ENCODE measurements around the gene PLPP3. TPM values are rescaled to one million over a fixed set of nuclear protein-coding genes. Genes with fewer than 3 reads are reported as not detected.

Gene PLPP3
- total RNA-seq, 2 donors from 2014 or later, result 83.1 to 94.1 TPM

- Histone ChIP-seq H3K4me3 (no peak overlapping the region), H3K9me3 (no peaks in the 10 kb centered on the region), H3K36me3 (no peaks in the 10 kb centered on the region), H3K27ac (peak overlapping the region in 1 of 2 donors; percentile 18), H3K4me1 (peaks cover 0 to 60% of the 10 kb centered on the region in 2 donors), H3K27me3 (no peaks in the 10 kb centered on the region)
- DNase-seq (ENCODE audit: low spot score), result no peak
- TF ChIP-seq CTCF (IDR thresholded peaks at IDR 0.05), result no peak
These were observed 130.6 kb downstream of the PLPP3 start for GRCh38 chr1:56448529-56449300.

GRCh38 chr1:56447823-56448222 lies 131.5 kb downstream of the PLPP3 start:
- no peak for DNase-seq (ENCODE audit: low spot score)
- H3K36me3 ChIP-seq, result no peaks in the 10 kb centered on the region
- no peaks in the 10 kb centered on the region for H3K27me3 ChIP-seq
- no peak for TF ChIP-seq CTCF (IDR thresholded peaks at IDR 0.05)
- no peak overlapping the region for H3K4me3 ChIP-seq
- no peaks in the 10 kb centered on the region for H3K9me3 ChIP-seq
- H3K4me1 ChIP-seq, result peaks cover 0 to 51% of the 10 kb centered on the region in 2 donors
- peak overlapping the region; percentile 75 to 85 for H3K27ac ChIP-seq

- peak; percentile 67 for DNase-seq (ENCODE audit: low spot score)
- peaks cover 0 to 39% of the 10 kb centered on the region in 2 donors for H3K4me1 ChIP-seq
- H3K4me3 ChIP-seq, result no peak overlapping the region
- H3K9me3 ChIP-seq, result no peaks in the 10 kb centered on the region
- no peaks in the 10 kb centered on the region for H3K27me3 ChIP-seq
- H3K36me3 ChIP-seq, result no peaks in the 10 kb centered on the region
- peak overlapping the region; percentile 75 to 85 for H3K27ac ChIP-seq
- TF ChIP-seq CTCF (IDR thresholded peaks at IDR 0.05), result no peak
These were observed 132.7 kb downstream of the PLPP3 start for GRCh38 chr1:56446531-56447098.

GRCh38 chr1:56444960-56445646 lies 134.3 kb downstream of the PLPP3 start:
- H3K36me3 ChIP-seq, result no peaks in the 10 kb centered on the region
- TF ChIP-seq CTCF (IDR thresholded peaks at IDR 0.05), result no peak
- peaks cover 0 to 40% of the 10 kb centered on the region in 2 donors for H3K4me1 ChIP-seq
- no peaks in the 10 kb centered on the region for H3K9me3 ChIP-seq
- no peaks in the 10 kb centered on the region for H3K27me3 ChIP-seq
- DNase-seq (ENCODE audit: low spot score), result no peak
- H3K27ac ChIP-seq, result no peak overlapping the region
- H3K4me3 ChIP-seq, result no peak overlapping the region

Other genes with a start within 250 kb of the PLPP3 start
- 10 to 100 TPM; 98.7 to 99.4 TPM for gene PRKAA2, start 65.8 kb upstream of the PLPP3 start, total RNA-seq
- under 1 TPM; 0.39 to 0.70 TPM for gene FYB2, start 239.8 kb upstream of the PLPP3 start, total RNA-seq

All from right atrium auricular region (tissue), 2 donors.